NCI-H1436 treated with DMSO at 0.1 percent for 48 hours (cell line): ENCODE measurements around the gene KRTAP19-5.
"Not testable (repeated sequence)": the region's sequence is repeated elsewhere in the genome, so short reads cannot be mapped to it uniquely, and the experiment has no call there.

Experiments used
- DNase-seq: peaks from one replicate; lab custom pipeline; 2025; lab: John Stamatoyannopoulos, UW

KRTAP19-5 gene

GRCh38 chr21:30502041-30502440, at the start of gene KRTAP19-5:
TSS of gene KRTAP19-5 (minus strand) at chr21:30502141. CDS start at chr21:30502090, 51 bp downstream.
- DNase-seq = no peak

GRCh38 chr21:30541764-30542163, 39.8 kb upstream of the KRTAP19-5 start, which contains the start of gene KRTAP19-6:
TSS of gene KRTAP19-6 (minus strand) at chr21:30541864. CDS start at chr21:30541833, 31 bp downstream.
- no peak for DNase-seq

DNA sequence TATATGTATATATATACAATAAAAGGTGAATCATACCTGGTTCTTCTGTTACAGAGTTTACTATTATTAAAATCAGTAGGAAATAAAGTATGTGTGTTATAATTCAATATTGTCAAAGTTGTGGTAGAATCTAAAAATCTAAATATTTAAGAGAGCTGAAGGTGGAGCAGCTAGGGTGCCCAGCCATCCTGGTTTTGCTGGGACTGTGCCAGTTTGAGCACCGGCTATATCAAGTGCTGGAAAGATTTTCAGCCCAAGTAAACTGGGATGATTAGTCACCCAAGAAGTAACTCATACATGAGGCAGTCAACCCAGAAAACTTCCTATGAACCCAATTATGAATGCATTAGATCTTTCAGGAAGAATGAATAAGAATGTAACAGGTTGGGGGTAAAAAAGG, 16.9 kb upstream of the KRTAP19-5 start:
- DNase-seq = no peak

DNA sequence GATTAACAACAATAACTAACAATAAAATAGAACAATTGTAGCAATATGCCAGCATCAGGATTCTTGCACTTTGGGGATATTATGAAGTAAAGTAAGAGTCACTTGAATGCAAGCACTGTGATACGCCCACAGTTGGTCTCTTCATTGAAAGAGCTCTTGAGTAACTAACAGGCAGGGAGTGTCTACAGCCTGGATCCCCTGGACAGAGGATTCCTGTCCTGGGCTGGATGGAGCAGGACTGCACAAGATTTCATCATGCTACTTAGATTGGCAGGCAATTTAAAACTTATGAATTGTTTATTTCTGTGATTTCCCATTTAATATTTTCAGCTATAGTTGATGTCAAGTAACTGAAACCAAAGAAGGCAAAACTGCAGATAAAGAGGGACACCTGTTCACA, 13.7 kb upstream of the KRTAP19-5 start:
- no peak for DNase-seq

DNA sequence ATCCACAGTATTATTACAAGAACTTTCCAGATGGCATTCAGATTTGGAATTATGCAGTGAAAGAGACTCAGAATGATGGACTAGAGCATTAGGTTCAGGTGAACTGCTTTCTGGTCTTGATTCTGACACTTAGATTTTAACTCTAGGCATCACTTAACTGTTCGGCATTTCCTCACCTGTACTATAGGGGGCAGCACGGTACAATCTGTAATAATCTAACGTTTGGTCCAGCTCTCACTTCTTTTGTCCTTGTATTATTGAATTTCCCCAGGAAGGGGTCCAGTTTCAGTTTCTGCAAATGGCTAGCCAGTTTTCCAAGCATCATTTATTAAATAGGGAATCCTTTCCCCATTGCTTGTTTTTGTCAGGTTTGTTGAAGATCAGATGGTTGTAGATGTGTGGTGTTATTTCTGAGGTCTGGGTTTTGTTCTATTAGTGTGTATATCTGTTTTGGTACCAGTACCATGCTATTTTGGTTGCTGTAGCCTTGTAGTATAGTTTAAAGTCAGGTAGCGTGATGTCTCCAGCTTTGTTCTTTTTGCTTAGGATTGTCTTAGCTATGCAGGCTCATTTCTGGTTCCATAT, 3.8 kb upstream of the KRTAP19-5 start:
- not testable (repeated sequence) for DNase-seq

DNA sequence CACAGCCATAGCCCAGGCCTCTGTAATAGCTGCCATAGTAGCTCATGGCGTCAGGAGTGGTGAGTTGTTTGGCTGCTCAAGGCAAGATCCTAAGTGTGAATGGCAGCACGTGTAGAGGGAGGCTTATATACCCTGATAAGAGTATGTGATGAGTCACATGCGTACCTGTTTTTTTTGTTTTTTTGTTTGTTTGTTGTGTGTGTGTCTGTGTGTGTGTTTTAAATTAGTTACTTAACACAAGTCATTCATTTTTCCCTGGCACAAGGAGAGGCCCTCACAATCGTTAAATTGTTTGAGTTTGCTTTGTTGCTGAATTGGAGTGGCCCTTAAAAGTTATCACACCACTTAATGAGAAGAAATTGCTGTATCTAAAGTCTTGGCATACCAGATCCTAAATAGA, 4.9 kb downstream of the KRTAP19-5 start, which contains the start of gene KRTAP19-4:
KRTAP19-4 (minus strand) TSS at position 101 of the 400 bp plus-strand sequence; CDS start at position 46, 55 bp downstream.
- no peak for DNase-seq

- no peak for DNase-seq
These were observed 9.9 kb downstream of the KRTAP19-5 start, which contains the start of gene KRTAP19-3 for GRCh38 chr21:30491963-30492428. TSS of gene KRTAP19-3 (minus strand) at chr21:30492013. CDS start at chr21:30491957, 56 bp downstream.

DNA sequence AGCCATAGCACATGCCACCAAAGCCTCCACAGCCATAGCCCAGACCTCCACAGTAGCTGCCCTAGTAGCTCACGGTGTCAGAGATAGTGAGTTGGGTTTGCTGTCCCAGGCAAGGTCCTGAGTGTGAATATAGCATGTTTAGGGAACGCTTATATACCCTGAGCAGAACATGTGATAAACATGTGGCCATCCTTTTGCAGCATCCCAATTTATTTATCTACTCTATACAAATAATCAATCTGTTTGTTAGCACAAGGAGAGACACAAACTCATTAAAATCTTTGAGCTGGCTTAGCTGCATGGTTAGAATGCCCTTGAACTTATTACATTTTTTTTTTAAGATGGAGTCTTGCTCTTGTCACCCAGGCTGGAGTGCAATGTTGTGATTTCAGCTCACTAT, 14.6 kb downstream of the KRTAP19-5 start, which contains the start of gene KRTAP19-2:
KRTAP19-2 (minus strand) TSS at position 101 of the 400 bp plus-strand sequence; CDS start at position 13, 88 bp downstream.
- DNase-seq = no peak

- DNase-seq = no peak
These were observed 15.8 kb downstream of the KRTAP19-5 start for GRCh38 chr21:30486180-30486579.

DNA sequence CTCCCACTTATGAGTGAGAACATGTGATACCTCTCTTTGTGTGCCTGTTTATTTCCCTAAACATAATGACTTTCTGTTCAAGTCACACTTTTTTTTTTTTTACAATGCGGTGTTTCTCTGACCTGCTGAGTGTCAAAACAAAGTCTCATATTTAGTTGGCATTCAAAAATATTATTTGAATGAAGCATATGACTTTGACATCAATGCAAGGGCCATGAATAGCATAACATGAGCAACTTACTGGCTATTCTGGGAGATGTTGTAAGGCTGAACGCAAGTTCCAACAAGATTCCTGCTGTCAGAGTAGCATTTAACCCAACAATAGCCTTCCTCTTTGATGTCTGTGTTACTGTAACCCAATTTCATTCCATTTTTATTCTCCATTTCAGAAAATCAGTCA, 19.8 kb downstream of the KRTAP19-5 start:
- no peak for DNase-seq

DNA sequence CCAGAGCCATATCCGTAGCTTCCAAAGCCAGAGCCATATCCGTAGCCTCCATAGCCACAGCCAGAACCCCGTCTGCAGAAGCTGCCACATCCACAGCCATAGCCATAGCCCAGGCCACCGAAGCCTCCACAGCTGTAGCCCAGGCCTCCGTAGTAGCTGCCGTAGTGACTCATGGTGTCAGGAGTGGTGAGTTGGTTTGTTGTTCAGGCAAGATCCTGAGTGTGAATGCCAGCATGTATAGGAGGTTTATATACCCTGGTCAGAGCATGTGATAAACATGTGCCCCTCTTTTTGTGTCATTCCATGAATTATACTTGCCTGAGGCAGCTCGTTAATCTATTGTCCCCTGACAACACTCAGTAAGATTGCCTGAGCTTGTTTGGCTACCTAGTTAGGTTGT, 21.8 kb downstream of the KRTAP19-5 start, which contains the start of gene KRTAP19-1:
KRTAP19-1 (minus strand) TSS at position 223 of the 400 bp plus-strand sequence; CDS start at position 173, 50 bp downstream.
- no peak for DNase-seq

- no peak for DNase-seq
These were observed 22.7 kb downstream of the KRTAP19-5 start for GRCh38 chr21:30479259-30479658.

DNA sequence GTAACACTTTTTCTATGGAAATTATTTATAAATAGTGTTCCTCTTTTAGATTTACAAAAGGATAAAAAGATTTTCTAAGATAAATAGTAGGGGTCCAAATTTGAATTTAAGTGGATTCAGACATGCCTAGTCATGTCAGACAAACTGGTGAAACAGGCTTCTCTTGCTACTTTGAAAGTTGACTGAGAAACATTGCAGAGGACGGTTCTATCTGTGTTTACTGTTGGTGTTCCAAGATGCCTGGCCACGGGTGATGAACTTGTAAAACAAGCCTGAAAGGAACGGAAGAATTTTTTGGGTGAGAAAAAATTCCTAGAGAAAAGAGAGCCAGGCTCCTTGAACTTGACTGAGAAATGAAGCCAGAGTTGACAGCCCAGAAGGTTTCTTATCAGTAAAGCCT, 23.9 kb downstream of the KRTAP19-5 start:
- DNase-seq = no peak

DNA sequence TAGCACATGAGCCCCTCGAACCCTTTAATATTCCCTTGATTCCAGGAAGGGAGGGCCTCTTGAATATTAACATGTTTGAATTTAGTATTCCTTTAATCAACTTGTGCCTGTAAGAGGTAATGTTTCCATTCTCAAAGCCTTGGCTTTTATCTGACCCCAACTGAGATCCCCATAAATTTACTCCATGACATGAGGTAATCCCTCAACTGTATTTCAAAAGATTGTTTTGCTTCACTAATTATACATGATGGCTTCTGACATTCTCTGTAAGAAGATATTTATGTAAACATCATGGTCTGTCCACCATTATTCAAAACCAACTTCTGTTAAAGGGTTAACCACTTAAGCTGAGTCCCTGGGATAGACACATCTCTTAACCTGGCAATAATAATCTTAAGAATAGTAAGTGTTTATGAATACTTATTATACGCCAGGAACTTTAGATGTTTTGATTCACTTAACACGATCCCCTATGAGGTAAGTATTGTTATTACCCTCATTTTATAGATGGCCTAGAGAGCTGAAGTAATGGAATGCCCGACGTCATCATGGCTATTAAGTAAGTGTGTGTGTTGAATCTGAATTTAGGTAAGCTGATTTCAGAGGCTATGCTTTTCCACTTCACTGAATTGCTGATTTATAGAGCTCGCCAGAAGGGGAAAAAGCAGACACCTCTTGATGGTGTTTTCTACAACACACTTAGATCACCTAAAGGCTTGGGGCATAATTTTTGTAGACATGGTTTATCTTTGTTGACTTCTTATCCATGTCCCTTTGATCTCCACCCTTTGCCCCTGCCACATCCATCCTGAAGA, 32.8 kb downstream of the KRTAP19-5 start:
- no peak for DNase-seq

DNA sequence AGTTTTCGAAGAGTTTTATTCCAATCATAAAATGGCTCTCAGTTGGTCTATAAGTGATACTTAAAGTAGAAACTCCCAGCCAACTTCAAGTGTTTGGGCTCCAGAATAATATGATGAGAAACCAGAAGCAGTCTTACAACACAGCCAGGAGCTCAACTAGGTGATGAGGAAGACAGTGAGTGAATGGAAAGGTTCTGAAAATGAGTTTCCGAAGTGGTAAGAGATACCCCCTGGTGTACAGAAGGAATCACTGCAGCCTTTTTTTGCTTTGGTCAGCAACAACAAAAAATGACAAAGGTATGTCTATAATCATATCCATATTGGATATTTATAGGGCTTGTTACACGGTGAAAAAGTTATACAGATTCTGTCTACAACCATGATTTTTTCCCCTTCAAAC, 38.2 kb downstream of the KRTAP19-5 start:
- DNase-seq = no peak
